Retinal pigment epithelial cell (primary cell): ENCODE measurements around the gene ZNF428.
"Not testable (repeated sequence)": the region's sequence is repeated elsewhere in the genome, so short reads cannot be mapped to it uniquely, and the experiment has no call there.

Source experiments
- DNase-seq: peaks from one replicate; pipeline ENCODE4 v3.0.0-alpha.2; 2010; ENCODE audit warnings: low read depth
- H3K4me3 ChIP-seq: 2 replicates; pipeline ENCODE4 v1.5.1; 2011; ENCODE audit warnings: mild to moderate bottlenecking, low read length, control low read depth, moderate library complexity
- CTCF ChIP-seq: conservative IDR thresholded peaks from 2 replicates; pipeline ENCODE4 v1.5.1; 2011; ENCODE audit warnings: low read depth, low read length, control low read depth, inconsistent platforms

ZNF428 gene

GRCh38 chr19:43639519-43640423 lies 20.3 kb upstream of the ZNF428 start, which contains the start of gene CADM4:
Gene CADM4 (minus strand): TSS chr19:43639850. CDS start chr19:43639790, 60 bp downstream.
- no peak for TF ChIP-seq CTCF
- no peak for DNase-seq

GRCh38 chr19:43638995-43639518 lies 19.6 kb upstream of the ZNF428 start:
- peak overlapping the region; percentile 70 for H3K4me3 ChIP-seq
- TF ChIP-seq CTCF = no peak
- no peak for DNase-seq

More at GRCh38 chr19:43639519-43640423, 20.3 kb upstream of the ZNF428 start, which contains the start of gene CADM4:
- H3K4me3 ChIP-seq = peak within 1 kb of the TSS; percentile 70

DNA sequence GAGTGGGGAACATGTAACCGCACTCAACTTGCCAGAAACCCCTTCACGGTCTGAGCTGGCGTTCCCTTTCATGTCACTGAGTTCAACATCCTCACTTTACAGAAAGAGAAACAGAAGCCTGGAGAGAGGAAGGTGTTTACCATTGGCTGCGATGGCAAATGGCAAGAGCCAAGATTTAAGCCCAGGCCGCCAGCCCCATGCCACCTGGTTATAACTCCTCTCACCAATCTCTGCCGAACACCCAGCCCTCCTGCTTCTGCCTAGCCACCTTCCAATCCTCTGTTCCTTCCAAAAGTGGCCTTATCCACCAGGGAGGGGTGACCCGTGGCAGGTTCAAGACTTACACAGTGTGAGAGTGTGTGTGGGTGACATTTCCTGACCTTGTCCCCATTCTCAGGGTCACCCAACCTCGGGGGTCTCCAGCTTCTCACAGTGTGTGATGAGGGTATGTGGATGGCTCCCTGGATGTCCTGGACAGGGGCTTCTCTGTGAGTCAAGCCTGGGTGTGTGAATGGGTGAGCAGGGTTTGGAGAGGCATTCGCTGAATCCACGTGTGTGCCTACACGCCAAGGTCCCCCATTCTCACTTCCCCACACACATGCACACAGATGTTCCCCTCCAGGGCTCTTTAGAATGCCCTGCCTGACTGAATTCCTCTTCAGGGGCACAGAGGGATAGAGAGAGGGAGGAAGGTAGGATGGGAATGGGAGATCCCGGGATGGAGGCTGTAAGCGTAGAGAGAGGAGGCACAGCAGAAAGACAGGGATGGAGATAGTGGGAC lies 19.0 kb upstream of the ZNF428 start:
- no peak for DNase-seq
- H3K4me3 ChIP-seq = peak overlapping the region; percentile 70
- TF ChIP-seq CTCF = no peak

- peak overlapping the region; percentile 3 for H3K4me3 ChIP-seq
Observed at GRCh38 chr19:43636121-43636683, 16.8 kb upstream of the ZNF428 start.

DNA sequence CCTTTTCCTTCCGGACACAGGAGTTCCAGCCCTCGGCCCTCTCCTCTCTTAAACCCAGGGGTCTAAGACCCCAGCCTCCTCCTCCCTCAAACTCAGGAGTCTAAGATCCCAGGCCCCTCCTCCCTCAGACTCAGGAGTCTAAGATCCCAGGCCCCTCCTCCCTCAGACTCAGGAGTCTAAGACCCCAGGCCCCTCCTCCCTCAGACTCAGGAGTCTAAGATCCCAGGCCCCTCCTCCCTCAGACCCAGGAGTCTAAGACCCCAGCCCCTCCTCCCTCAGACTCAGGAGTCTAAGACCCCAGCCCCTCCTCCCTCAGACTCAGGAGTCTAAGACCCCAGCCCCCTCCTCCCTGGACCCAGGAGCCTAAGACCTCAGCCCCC lies 16.1 kb upstream of the ZNF428 start:
- DNase-seq = not testable (repeated sequence)
- H3K4me3 ChIP-seq = peak overlapping the region; percentile 51

More at GRCh38 chr19:43636121-43636683, 16.8 kb upstream of the ZNF428 start:
- TF ChIP-seq CTCF = no peak
- peak; percentile 51 for DNase-seq

- H3K4me3 ChIP-seq = peak overlapping the region; percentile 51
- no peak for DNase-seq
- TF ChIP-seq CTCF = no peak
Observed at GRCh38 chr19:43634872-43635560, 15.6 kb upstream of the ZNF428 start.
